ENCODE results near the gene IGF1. TPM values are rescaled to one million over a fixed set of nuclear protein-coding genes. Genes with fewer than 3 reads are reported as not detected.
A peak's percentile ranks its signal among the peaks of the same experiment; 100 is the strongest.

IGF1 gene
- total RNA-seq (ENCODE audit: unreplicated experiment), result not detected
- long read RNA-seq, result 0 reads

- Mint-ChIP-seq H3K4me3 (ENCODE audit: unreplicated experiment) (peak within 1 kb of the TSS; percentile 8), H3K27ac (ENCODE audit: unreplicated experiment) (no peak within 1 kb of the TSS), H3K36me3 (ENCODE audit: unreplicated experiment) (no peaks in the 10 kb centered on the region), H3K27me3 (ENCODE audit: unreplicated experiment) (no peaks in the 10 kb centered on the region), H3K4me1 (ENCODE audit: low read depth, unreplicated experiment) (peaks cover 6% of the 10 kb centered on the region), H3K9me3 (ENCODE audit: unreplicated experiment) (peaks cover 1% of the 10 kb centered on the region)
- no peak for DNase-seq
- no peak for TF ChIP-seq CTCF (IDR thresholded peaks at IDR 0.05; ENCODE audit: partially characterized antibody, unreplicated experiment)
Measured at GRCh38 chr12:102480406-102480805, at the start of gene IGF1. Gene IGF1, minus strand, starts transcription at chr12:102480563. Its CDS starts 182 bp downstream, at chr12:102480381.

GRCh38 chr12:102528111-102528510 is 47.7 kb upstream of the IGF1 start:
- no peak for TF ChIP-seq CTCF (IDR thresholded peaks at IDR 0.05; ENCODE audit: partially characterized antibody, unreplicated experiment)
- Mint-ChIP-seq H3K27me3 (ENCODE audit: unreplicated experiment) (peaks cover 4% of the 10 kb centered on the region), H3K4me3 (ENCODE audit: unreplicated experiment) (no peak overlapping the region), H3K27ac (ENCODE audit: unreplicated experiment) (no peak overlapping the region), H3K36me3 (ENCODE audit: unreplicated experiment) (no peaks in the 10 kb centered on the region), H3K4me1 (ENCODE audit: low read depth, unreplicated experiment) (no peaks in the 10 kb centered on the region), H3K9me3 (ENCODE audit: unreplicated experiment) (no peaks in the 10 kb centered on the region)
- no peak for DNase-seq

GRCh38 chr12:102527171-102527720 is 46.9 kb upstream of the IGF1 start:
- H3K27ac Mint-ChIP-seq (ENCODE audit: unreplicated experiment), result no peak overlapping the region
- no peaks in the 10 kb centered on the region for H3K36me3 Mint-ChIP-seq (ENCODE audit: unreplicated experiment)
- TF ChIP-seq CTCF (IDR thresholded peaks at IDR 0.05; ENCODE audit: partially characterized antibody, unreplicated experiment), result no peak
- no peak overlapping the region for H3K4me3 Mint-ChIP-seq (ENCODE audit: unreplicated experiment)
- no peaks in the 10 kb centered on the region for H3K9me3 Mint-ChIP-seq (ENCODE audit: unreplicated experiment)
- H3K4me1 Mint-ChIP-seq (ENCODE audit: low read depth, unreplicated experiment), result no peaks in the 10 kb centered on the region
- H3K27me3 Mint-ChIP-seq (ENCODE audit: unreplicated experiment), result peaks cover 2% of the 10 kb centered on the region
- no peak for DNase-seq

GRCh38 chr12:102526656-102527055 is 46.3 kb upstream of the IGF1 start:
- no peak for DNase-seq
- Mint-ChIP-seq H3K27me3 (ENCODE audit: unreplicated experiment) (peaks cover 2% of the 10 kb centered on the region), H3K27ac (ENCODE audit: unreplicated experiment) (no peak overlapping the region), H3K4me3 (ENCODE audit: unreplicated experiment) (no peak overlapping the region), H3K36me3 (ENCODE audit: unreplicated experiment) (no peaks in the 10 kb centered on the region), H3K9me3 (ENCODE audit: unreplicated experiment) (no peaks in the 10 kb centered on the region), H3K4me1 (ENCODE audit: low read depth, unreplicated experiment) (no peaks in the 10 kb centered on the region)
- no peak for TF ChIP-seq CTCF (IDR thresholded peaks at IDR 0.05; ENCODE audit: partially characterized antibody, unreplicated experiment)

GRCh38 chr12:102522768-102523167 is 42.4 kb upstream of the IGF1 start:
- no peaks in the 10 kb centered on the region for H3K36me3 Mint-ChIP-seq (ENCODE audit: unreplicated experiment)
- TF ChIP-seq CTCF (IDR thresholded peaks at IDR 0.05; ENCODE audit: partially characterized antibody, unreplicated experiment), result no peak
- no peak overlapping the region for H3K27ac Mint-ChIP-seq (ENCODE audit: unreplicated experiment)
- H3K4me3 Mint-ChIP-seq (ENCODE audit: unreplicated experiment), result no peak overlapping the region
- H3K4me1 Mint-ChIP-seq (ENCODE audit: low read depth, unreplicated experiment), result no peaks in the 10 kb centered on the region
- no peaks in the 10 kb centered on the region for H3K27me3 Mint-ChIP-seq (ENCODE audit: unreplicated experiment)
- no peaks in the 10 kb centered on the region for H3K9me3 Mint-ChIP-seq (ENCODE audit: unreplicated experiment)
- DNase-seq, result no peak
